H1 (cell line): ENCODE results near the gene NUMB. TPM values are rescaled to one million over a fixed set of nuclear protein-coding genes. Genes with fewer than 3 reads are reported as not detected.

ENCODE experiments used
- CTCF ChIA-PET: fragments of 300-600 bp; sonication (Branson Sonifier 250); formaldehyde crosslinking; loops from one replicate; lab custom pipeline; 2021; ENCODE audit not compliant: partially characterized antibody; lab: Charles Lee
- POLR2A ChIA-PET: fragments of 300-600 bp; sonication (Branson Sonifier 250); formaldehyde crosslinking; loops from one replicate; lab custom pipeline; 2021; ENCODE audit warnings: inconsistent platforms; ENCODE audit not compliant: partially characterized antibody; lab: Charles Lee
- DNase-seq, 2 experiments: peaks; one replicate each; pipeline versions ENCODE4 v3.0.0 to v3.0.0-alpha.2; 2010 to 2022; ENCODE audit warnings: low spot score in 2 of 2, low read depth in 1 of 2, mixed read lengths in 1 of 2
- FAIRE-seq: peaks from 2 replicates; lab custom pipeline; 2011; peaks lifted over from hg19 to GRCh38; lab: Jason Lieb, UNC
- H2AFZ ChIP-seq: 2 replicates; pipeline ENCODE4 v1.8.1; 2012; ENCODE audit warnings: low read length, inconsistent platforms
- H2AK5ac ChIP-seq: 2 replicates; pipeline ENCODE4 v1.6.1; 2013; ENCODE audit warnings: low read depth, low read length
- H2BK120ac ChIP-seq: replicated peaks from 2 replicates; pipeline ENCODE3; 2013; ENCODE audit warnings: low read depth, low read length, inconsistent platforms
- H2BK12ac ChIP-seq: 2 replicates; pipeline ENCODE4 v1.6.1; 2013; ENCODE audit warnings: low read depth, low read length
- H2BK15ac ChIP-seq: 2 replicates; pipeline ENCODE4 v1.6.1; 2013; ENCODE audit warnings: low read length
- H2BK20ac ChIP-seq: 2 replicates; pipeline ENCODE4 v1.6.1; 2013; ENCODE audit warnings: low read length
- H2BK5ac ChIP-seq: 2 replicates; pipeline ENCODE4 v1.6.1; 2013; ENCODE audit warnings: low read depth, low read length
- H3K14ac ChIP-seq: 2 replicates; pipeline ENCODE4 v1.6.1; 2013; ENCODE audit warnings: inconsistent platforms; ENCODE audit not compliant: insufficient read length
- H3K18ac ChIP-seq: 2 replicates; pipeline ENCODE4 v1.6.1; 2013; ENCODE audit warnings: low read length; ENCODE audit errors: extremely low read depth
- H3K23ac ChIP-seq: 2 replicates; pipeline ENCODE4 v1.6.1; 2013; ENCODE audit warnings: inconsistent platforms; ENCODE audit not compliant: insufficient read length
- H3K23me2 ChIP-seq: 2 replicates; pipeline ENCODE4 v1.6.1; 2013; ENCODE audit warnings: low read depth, low read length
- H3K27ac ChIP-seq: 2 replicates; pipeline ENCODE4 v1.6.1; 2011; ENCODE audit warnings: low read depth, low read length, inconsistent platforms
- H3K27me3 ChIP-seq, 4 experiments: replicated peaks in 1 of 4; 1 replicate in 1 of 4; 2 replicates in 3 of 4; pipeline versions ENCODE4 v1.6.1 to v1.8.1; 2011 to 2013; ENCODE audit warnings: low read length in 3 of 4, mild to moderate bottlenecking in 3 of 4, inconsistent platforms in 2 of 4, mixed read lengths in 2 of 4, moderate library complexity in 1 of 4; ENCODE audit not compliant: control insufficient read depth in 3 of 4, insufficient read depth in 3 of 4; ENCODE audit errors: extremely low read depth in 1 of 4
- H3K36me3 ChIP-seq, 4 experiments: 2 replicates each; pipeline versions ENCODE4 v1.6.1 to v1.8.1; 2011 to 2013; ENCODE audit warnings: mild to moderate bottlenecking in 4 of 4, low read length in 3 of 4, moderate library complexity in 2 of 4, control low read depth in 1 of 4, inconsistent platforms in 1 of 4; ENCODE audit not compliant: insufficient read depth in 4 of 4, control insufficient read depth in 2 of 4
- H3K4ac ChIP-seq: replicated peaks from 2 replicates; pipeline ENCODE3; 2013; ENCODE audit warnings: low read length, low read depth, mixed read lengths, inconsistent platforms; ENCODE audit not compliant: insufficient read length
- H3K4me1 ChIP-seq, 4 experiments: replicated peaks in 1 of 4; 1 replicate in 1 of 4; 2 replicates in 3 of 4; pipeline versions ENCODE4 v1.6.1 to v1.8.1; 2011 to 2013; ENCODE audit warnings: low read length in 3 of 4, inconsistent platforms in 2 of 4, mixed read lengths in 1 of 4; ENCODE audit not compliant: insufficient read depth in 4 of 4, control insufficient read depth in 3 of 4
- H3K4me2 ChIP-seq, 2 experiments: 2 replicates each; pipeline versions ENCODE4 v1.6.1 to v1.8.1; 2011 to 2013; ENCODE audit warnings: low read depth in 2 of 2, low read length in 2 of 2, control low read depth in 1 of 2, inconsistent platforms in 1 of 2, mild to moderate bottlenecking in 1 of 2; ENCODE audit not compliant: insufficient read depth in 1 of 2
- H3K4me3 ChIP-seq, 4 experiments: fragments of 200-600, 300-600 bp in 1 of 4; sonication (generic), shearing (Covaris generic), sonication (Bioruptor Twin) in 1 of 4; 2 replicates each; pipeline versions ENCODE4 v1.5.1 to v1.8.1; 2011 to 2016; ENCODE audit warnings: low read length in 4 of 4, low read depth in 3 of 4, control low read depth in 2 of 4, inconsistent platforms in 2 of 4, mild to moderate bottlenecking in 2 of 4, mixed read lengths in 1 of 4, moderate library complexity in 1 of 4; ENCODE audit not compliant: insufficient read depth in 2 of 4; ENCODE audit errors: extremely low read depth in 1 of 4
- H3K56ac ChIP-seq: replicated peaks from 2 replicates; pipeline ENCODE3; 2013; ENCODE audit warnings: low read depth, mild to moderate bottlenecking, mixed read lengths, low read length, inconsistent platforms; ENCODE audit not compliant: insufficient read length
- H3K79me1 ChIP-seq: 2 replicates; pipeline ENCODE4 v1.6.1; 2013; ENCODE audit warnings: low read depth, low read length, control low read depth
- H3K79me2 ChIP-seq, 2 experiments: 2 replicates each; pipeline versions ENCODE4 v1.6.1 to v1.8.1; 2012 to 2013; ENCODE audit warnings: low read length in 2 of 2, mild to moderate bottlenecking in 2 of 2, inconsistent platforms in 1 of 2; ENCODE audit not compliant: insufficient read depth in 2 of 2, control insufficient read depth in 1 of 2
- H3K9ac ChIP-seq, 4 experiments: replicated peaks in 1 of 4; 1 replicate in 1 of 4; 2 replicates in 3 of 4; pipeline versions ENCODE4 v1.6.1 to v1.8.1; 2011 to 2013; ENCODE audit warnings: low read depth in 3 of 4, low read length in 3 of 4, control low read depth in 2 of 4, mild to moderate bottlenecking in 2 of 4, moderate library complexity in 2 of 4, inconsistent platforms in 1 of 4; ENCODE audit errors: extremely low read depth in 1 of 4
- H3K9me3 ChIP-seq, 2 experiments: 2 replicates each; pipeline versions ENCODE4 v1.6.1 to v1.8.1; 2012 to 2013; ENCODE audit warnings: mild to moderate bottlenecking in 2 of 2, moderate library complexity in 2 of 2, control low read depth in 1 of 2, inconsistent platforms in 1 of 2, low read depth in 1 of 2, low read length in 1 of 2, mixed read lengths in 1 of 2; ENCODE audit not compliant: insufficient read depth in 2 of 2
- H4K20me1 ChIP-seq, 2 experiments: replicated peaks in 1 of 2; 2 replicates each; pipeline versions ENCODE3 to v1.8.1; 2011 to 2013; ENCODE audit warnings: inconsistent platforms in 2 of 2, low read length in 2 of 2, mild to moderate bottlenecking in 1 of 2; ENCODE audit not compliant: insufficient read depth in 2 of 2, control insufficient read depth in 1 of 2
- H4K5ac ChIP-seq: 2 replicates; pipeline ENCODE4 v1.6.1; 2013; ENCODE audit warnings: low read length, low read depth, mixed read lengths, inconsistent platforms; ENCODE audit not compliant: insufficient read length
- H4K8ac ChIP-seq: 2 replicates; pipeline ENCODE4 v1.8.0; 2013; ENCODE audit warnings: mild to moderate bottlenecking, moderate library complexity, low read length, inconsistent platforms; ENCODE audit not compliant: insufficient read depth; ENCODE audit errors: extremely low read depth
- H4K91ac ChIP-seq: replicated peaks from 2 replicates; pipeline ENCODE3; 2013; ENCODE audit warnings: low read length, mixed read lengths, inconsistent platforms; ENCODE audit not compliant: insufficient read length
- ASH2L ChIP-seq: fragments of 200-600, 300-600 bp; sonication (generic); IDR thresholded peaks from one replicate; pipeline ENCODE4 v1.7.1; 2017; ENCODE audit warnings: low read length
- CBX5 ChIP-seq: fragments of 300-800, 300-1000 bp; sonication (generic); IDR thresholded peaks from 2 replicates; pipeline ENCODE4 v1.7.1; 2016; ENCODE audit warnings: antibody characterized with exemption, low read length, low read depth
- CBX8 ChIP-seq: fragments of 300-800, 300-1000 bp; sonication (generic); IDR thresholded peaks from 2 replicates; pipeline ENCODE4 v1.7.1; 2016; ENCODE audit warnings: low read depth, low read length, borderline replicate concordance
- HDAC2 ChIP-seq, 2 experiments: fragments of 300-600 bp in 1 of 2; sonication (generic) in 1 of 2; IDR thresholded peaks; 2 replicates each; pipeline ENCODE4 v1.6.1; 2011 to 2012; ENCODE audit warnings: low read depth in 2 of 2, low read length in 2 of 2, mild to moderate bottlenecking in 2 of 2, moderate library complexity in 2 of 2, borderline replicate concordance in 1 of 2, inconsistent platforms in 1 of 2
- PHF8 ChIP-seq: fragments of 200-600 bp; sonication (generic); conservative IDR thresholded peaks from 2 replicates; pipeline ENCODE4 v1.7.1; 2012; ENCODE audit warnings: low read depth, mild to moderate bottlenecking, inconsistent platforms, low read length, moderate library complexity
- POLR2AphosphoS5 ChIP-seq: IDR thresholded peaks from 2 replicates; pipeline ENCODE4 v1.6.1; 2011; ENCODE audit warnings: low read depth, low read length
- POU5F1 ChIP-seq: IDR thresholded peaks from 2 replicates; pipeline ENCODE4 v1.6.1; 2011; ENCODE audit warnings: low read depth, mild to moderate bottlenecking, low read length, moderate library complexity
- SIRT6 ChIP-seq: IDR thresholded peaks from one replicate; pipeline ENCODE4 v1.7.1; 2012; ENCODE audit warnings: low read length, inconsistent platforms
- SP1 ChIP-seq: IDR thresholded peaks from 2 replicates; pipeline ENCODE4 v1.6.1; 2011; ENCODE audit warnings: low read depth, low read length
- TBP ChIP-seq: IDR thresholded peaks from 2 replicates; pipeline ENCODE4 v1.6.1; 2011; ENCODE audit warnings: low read depth, low read length, improper control_type of control experiment
- TCF12 ChIP-seq: IDR thresholded peaks from 2 replicates; pipeline ENCODE4 v1.6.1; 2011; ENCODE audit warnings: low read depth, mild to moderate bottlenecking, low read length
- TEAD4 ChIP-seq: IDR thresholded peaks from 2 replicates; pipeline ENCODE4 v1.6.1; 2012; ENCODE audit warnings: low read depth, low read length, inconsistent platforms, mixed read lengths
- ZNF274 ChIP-seq: IDR thresholded peaks from 2 replicates; pipeline ENCODE4 v1.7.0; 2012; ENCODE audit warnings: low read length, borderline replicate concordance; ENCODE audit errors: extremely low read depth
- WGBS, 2 experiments: shearing (Covaris generic) in 1 of 2; methylation state at CpG; one replicate each; pipeline versions ENCODE4 v1.1.6 to v1.1.7; 2013 to 2015; ENCODE audit warnings: low lambda C conversion rate in 2 of 2, mixed read lengths in 2 of 2, inconsistent platforms in 1 of 2, low coverage in 1 of 2, missing lambda C conversion rate in 1 of 2; ENCODE audit not compliant: insufficient replicate concordance in 2 of 2, insufficient coverage in 1 of 2, insufficient read length in 1 of 2; ENCODE audit errors: extremely low coverage in 1 of 2, missing lambda C conversion rate in 1 of 2; 5-methylcytosine and 5-hydroxymethylcytosine counted together
- polyA plus RNA-seq, 7 experiments: library from polyadenylated mRNA; depleted of rRNA in 3 of 7; stranded (reverse) in 5 of 7; unstranded in 2 of 7; fragments of >200 nt in 5 of 7; fragments of 200-250 nt in 2 of 7; gene quantifications; 1 replicate in 5 of 7; 2 replicates in 1 of 7; 4 replicates in 1 of 7; pipeline versions ENCODE4 v1.2.1 to v1.2.3, GENCODE V29; 2011 to 2013; ENCODE audit warnings: missing spikeins in 2 of 7, mixed read lengths in 2 of 7
- total RNA-seq: library from RNA; stranded (reverse); fragmentation: NEBNext Ultra II Directional; extraction: Animal tissue kit (Norgen Biotek cat#: 25700); gene quantifications from 2 replicates; pipeline ENCODE4 v1.2.1, GENCODE V29; 2021

The NUMB gene
- total and polyA plus RNA-seq, 2 of the 8 experiments (the other 6 are each of a cell fraction or from before 2014, with no cell fraction given), result 54.3 to 78.1 TPM

DNA sequence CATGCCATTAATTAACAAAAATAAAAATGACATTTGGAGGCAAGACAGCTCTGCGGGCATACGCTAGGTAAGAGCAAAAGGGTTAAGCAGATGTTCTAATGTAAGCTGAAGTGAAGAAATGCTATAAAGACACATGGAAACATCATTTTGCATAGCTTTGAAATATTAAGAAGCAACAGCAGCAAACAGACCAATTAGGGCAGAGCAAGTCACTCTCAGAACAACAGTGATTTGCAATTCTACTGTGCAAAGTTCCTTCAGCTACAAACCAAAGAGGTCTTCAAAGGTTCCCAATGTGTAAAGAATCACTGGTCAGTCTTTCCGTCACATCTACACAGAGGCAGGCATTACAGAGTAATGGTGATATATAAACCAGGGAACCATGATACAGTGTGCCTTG is 152.8 kb downstream of the NUMB start:
- no peak overlapping the region for H3K18ac ChIP-seq
- no peak overlapping the region for H3K9ac ChIP-seq
- FAIRE-seq, result no peak
- H3K79me2 ChIP-seq, result no peaks in the 10 kb centered on the region
- no peak overlapping the region for H2AFZ ChIP-seq
- H3K27me3 ChIP-seq, result no peaks in the 10 kb centered on the region
- no peak overlapping the region for H3K4me2 ChIP-seq
- H3K4ac ChIP-seq, result no peak overlapping the region
- H3K9me3 ChIP-seq, result no peaks in the 10 kb centered on the region
- H2BK12ac ChIP-seq, result no peak overlapping the region
- no peaks in the 10 kb centered on the region for H3K36me3 ChIP-seq
- TF ChIP-seq CBX5, result no peak
- no peak for TF ChIP-seq POU5F1
- no peak for TF ChIP-seq TEAD4
- TF ChIP-seq SP1, result no peak
- no peak for TF ChIP-seq CBX8
- no peak for TF ChIP-seq SIRT6
- TF ChIP-seq ZNF274, result no peak
- TF ChIP-seq TCF12, result no peak
- no peak for TF ChIP-seq PHF8
- no peak for TF ChIP-seq HDAC2 (IDR thresholded peaks at IDR 0.05; ENCODE audit: borderline replicate concordance in 1 of 2, low read depth in 2 of 2, low read length in 2 of 2)
- TF ChIP-seq ASH2L, result no peak
- no peak for TF ChIP-seq POLR2AphosphoS5
- no peak for TF ChIP-seq TBP
- TF ChIP-seq, all 59 proteins: peak for 0
- Histone ChIP-seq H4K8ac (no peak overlapping the region), H2BK5ac (no peak overlapping the region), H2BK15ac (no peak overlapping the region), H4K20me1 (no peaks in the 10 kb centered on the region), H4K5ac (no peak overlapping the region), H3K4me1 (no peaks in the 10 kb centered on the region), H3K56ac (no peak overlapping the region), H2AK5ac (no peak overlapping the region), H3K27ac (no peak overlapping the region), H4K91ac (no peak overlapping the region), H3K79me1 (no peaks in the 10 kb centered on the region; the same call in 1 of the 2 replicates), H2BK120ac (no peak overlapping the region), H3K4me3 (no peak overlapping the region), H3K23me2 (no peaks in the 10 kb centered on the region), H3K14ac (no peak overlapping the region), H3K23ac (no peak overlapping the region), H2BK20ac (no peak overlapping the region)
- 80% methylated on average over 3 of the region's 3 CpGs; no CpG with 5 or more reads in 1 of the 2 experiments for WGBS, 2 experiments
- DNase-seq, result no peak
- ChIA-PET CTCF (interaction anchor here (2.3 kb wide), 1 partner anchor 10 kb away, joined by 11 read pairs; no protein-coding TSS in a partner anchor), POLR2A (no interaction called here)
